COLO668 (cell line): Measurements from ENCODE around the gene DEK.
"Not testable (repeated sequence)": the region's sequence is repeated elsewhere in the genome, so short reads cannot be mapped to it uniquely, and the experiment has no call there.

Source experiments
- DNase-seq: peaks from one replicate; lab custom pipeline; 2025; ENCODE audit not compliant: unreplicated experiment; lab: John Stamatoyannopoulos, UW

DEK gene

DNA sequence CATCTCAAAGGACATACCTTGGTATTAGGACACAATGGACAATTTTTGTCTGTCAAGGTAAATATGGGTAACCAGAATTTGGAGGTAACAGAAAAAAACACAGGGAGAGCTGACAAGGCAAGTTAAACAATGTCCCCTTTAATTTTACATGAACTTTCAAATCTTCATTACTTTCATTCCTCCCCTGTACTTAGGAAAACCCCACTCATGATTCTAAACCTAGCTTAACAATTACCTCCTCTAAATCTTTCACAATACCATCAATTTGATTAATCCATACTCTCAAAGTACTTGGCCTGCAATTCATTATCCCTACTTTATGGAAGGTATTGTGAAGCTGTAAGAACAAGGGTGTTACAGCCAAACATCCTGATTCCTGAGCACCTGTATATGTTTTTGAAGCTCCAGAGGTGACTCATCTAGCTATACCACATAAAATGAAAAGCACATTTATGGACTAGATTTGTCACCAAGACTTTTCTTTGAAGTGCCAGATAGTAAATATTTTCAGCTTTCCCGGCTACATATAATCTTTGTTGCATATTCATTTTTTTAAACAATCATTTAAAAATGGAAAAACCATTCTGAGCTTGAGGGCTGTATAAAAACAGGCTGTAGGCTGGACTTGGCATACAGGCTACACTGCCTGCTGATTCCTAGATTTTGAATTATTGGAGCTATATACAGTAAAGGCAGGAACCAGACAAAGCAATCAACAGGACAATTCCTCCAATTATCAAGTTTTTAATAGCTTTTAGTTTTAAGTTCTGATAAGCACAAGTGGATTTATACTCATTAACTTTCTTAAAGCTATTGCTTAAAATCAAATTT, 22.9 kb downstream of the DEK start:
- DNase-seq: no peak

DNA sequence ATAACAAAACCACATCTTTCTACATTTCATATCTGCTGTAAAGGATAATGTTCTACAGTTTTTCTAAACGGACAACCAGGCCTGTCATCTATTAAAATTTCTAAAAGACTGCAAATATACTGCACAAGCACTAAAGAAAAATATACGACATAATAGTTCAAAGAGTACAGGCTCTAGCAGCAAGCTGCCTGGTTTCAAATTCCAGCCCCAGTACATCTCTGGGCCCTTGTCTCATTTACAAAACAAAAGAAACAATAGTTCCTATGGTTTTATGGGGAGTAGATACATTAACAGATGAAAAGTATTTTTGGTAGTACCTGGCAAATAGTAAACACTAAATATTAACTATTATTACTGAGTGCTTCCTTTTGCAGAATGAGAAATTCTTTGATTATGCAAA, 24.1 kb downstream of the DEK start:
- DNase-seq: no peak

DNA sequence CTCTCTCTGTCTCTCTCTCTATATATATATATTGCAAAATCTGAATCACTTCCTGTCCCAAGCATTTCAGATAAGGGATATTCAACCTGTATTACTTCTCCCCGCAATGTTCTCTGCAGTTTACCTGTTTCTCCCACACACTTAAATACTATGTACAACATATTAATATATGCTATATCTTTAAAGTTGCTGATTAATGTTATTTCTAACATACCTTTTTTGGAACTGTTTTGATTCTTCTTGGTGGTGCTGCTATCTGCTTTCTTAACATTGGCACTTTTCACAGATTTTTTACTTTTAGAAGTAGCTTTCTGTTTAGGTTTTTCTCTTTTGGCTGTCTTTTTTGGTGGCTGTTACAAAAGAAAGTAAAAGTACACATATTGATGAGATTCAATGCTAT, 27.2 kb downstream of the DEK start:
- no peak for DNase-seq

DNA sequence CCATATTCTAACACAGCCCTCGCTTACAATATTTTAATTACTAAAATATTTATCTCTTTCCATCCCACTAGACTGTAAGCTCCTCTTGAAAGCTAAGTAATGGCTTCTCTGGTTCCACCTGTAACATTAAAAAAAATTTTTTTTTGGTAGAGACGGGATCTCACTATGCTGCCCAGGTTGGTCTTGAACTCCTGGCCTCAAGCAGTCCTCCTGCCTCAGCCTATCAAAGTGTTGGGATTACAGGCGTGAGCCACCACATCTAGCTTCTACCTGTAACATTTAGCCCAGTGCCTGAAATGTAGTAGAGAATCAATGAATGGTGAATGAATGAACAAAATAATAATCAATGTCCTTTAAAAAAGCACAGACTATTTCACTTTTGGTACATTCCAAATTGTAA, 28.8 kb downstream of the DEK start:
- no peak for DNase-seq

DNA sequence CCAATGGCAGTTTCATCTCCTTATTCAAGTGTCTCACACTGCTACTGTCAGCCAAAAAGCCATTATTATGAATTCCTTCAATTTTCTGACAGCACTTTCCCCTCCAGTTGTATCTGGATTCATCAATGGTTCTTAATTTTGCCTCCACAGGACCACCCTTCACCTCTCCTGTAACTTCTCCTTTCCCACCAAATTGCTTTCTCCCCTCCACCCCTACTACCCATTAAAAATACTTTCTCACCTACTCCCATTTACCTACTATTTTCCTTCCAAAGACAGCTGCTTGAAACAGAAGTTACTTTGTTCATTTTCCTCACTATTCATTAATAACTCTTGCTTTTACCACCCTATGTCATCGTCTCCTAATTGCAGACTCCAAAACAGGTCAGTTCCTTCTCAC, 29.8 kb downstream of the DEK start:
- DNase-seq: no peak

DNA sequence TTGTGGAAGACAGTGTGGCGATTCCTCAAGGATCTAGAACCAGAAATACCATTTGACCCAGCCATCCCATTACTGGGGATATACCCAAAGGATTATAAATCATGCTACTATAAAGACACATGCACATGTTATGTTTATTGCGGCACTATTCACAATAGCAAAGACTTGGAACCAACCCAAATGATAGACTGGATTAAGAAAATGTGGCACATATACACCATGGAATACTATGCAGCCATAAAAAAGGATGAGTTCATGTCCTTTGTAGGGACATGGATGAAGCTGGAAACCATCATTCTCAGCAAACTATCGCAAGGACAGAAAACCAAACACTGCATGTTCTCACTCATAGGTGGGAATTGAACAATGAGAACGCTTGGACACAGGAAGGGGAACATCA, 30.6 kb downstream of the DEK start:
- not testable (repeated sequence) for DNase-seq

DNA sequence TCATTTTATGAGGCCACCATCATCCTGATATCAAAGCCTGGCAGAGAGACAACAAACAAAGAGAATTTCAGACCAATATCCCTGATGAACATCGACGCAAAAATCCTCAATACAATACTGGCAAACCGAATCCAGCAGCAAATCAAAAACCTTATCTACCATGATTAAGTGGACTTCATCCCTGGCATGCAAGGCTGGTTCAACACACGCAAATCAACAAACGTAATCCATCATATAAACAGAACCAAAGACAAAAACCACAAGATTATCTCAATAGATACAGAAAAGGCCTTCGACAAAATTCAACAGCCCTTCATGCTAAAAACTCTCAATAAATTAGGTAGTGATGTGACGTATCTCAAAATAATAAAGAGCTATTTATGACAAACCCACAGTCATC, 32.5 kb downstream of the DEK start:
- DNase-seq: not testable (repeated sequence)

DNA sequence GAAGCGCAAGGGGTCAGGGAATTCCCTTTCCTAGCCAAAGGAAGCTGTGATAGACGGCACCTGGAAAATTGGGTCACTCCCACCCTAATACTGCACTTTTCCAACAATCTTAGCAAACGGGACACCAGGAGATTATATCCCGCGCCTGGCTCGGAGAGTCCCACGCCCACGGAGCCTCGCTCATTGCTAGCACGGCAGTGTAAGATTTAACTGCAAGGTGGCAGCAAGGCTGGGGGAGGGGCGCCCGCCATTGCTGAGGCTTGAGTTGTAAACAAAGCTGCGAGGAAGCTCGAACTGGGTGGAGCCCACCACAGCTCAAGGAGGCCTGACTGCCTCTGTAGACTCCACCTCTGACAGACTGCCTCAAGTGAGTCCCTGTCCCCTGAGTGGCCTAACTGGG, 35.7 kb downstream of the DEK start:
- DNase-seq: not testable (repeated sequence)

DNA sequence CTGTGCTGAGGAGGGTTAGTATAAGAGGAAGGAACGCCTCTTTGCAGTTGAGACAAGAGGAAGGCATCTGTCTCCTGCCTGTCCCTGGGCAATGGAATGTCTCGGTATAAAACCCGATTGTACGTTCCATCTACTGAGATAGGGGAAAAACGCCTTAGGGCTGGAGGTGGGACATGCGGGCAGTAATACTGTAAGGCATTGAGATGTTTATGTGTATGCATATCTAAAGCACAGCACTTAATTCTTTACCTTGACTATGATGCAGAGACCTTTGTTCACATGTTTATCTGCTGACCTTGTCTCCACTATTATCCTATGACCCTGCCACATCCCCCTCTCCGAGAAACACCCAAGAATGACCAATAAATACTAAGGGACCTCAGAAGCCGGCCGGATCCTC, 37.2 kb downstream of the DEK start:
- not testable (repeated sequence) for DNase-seq

DNA sequence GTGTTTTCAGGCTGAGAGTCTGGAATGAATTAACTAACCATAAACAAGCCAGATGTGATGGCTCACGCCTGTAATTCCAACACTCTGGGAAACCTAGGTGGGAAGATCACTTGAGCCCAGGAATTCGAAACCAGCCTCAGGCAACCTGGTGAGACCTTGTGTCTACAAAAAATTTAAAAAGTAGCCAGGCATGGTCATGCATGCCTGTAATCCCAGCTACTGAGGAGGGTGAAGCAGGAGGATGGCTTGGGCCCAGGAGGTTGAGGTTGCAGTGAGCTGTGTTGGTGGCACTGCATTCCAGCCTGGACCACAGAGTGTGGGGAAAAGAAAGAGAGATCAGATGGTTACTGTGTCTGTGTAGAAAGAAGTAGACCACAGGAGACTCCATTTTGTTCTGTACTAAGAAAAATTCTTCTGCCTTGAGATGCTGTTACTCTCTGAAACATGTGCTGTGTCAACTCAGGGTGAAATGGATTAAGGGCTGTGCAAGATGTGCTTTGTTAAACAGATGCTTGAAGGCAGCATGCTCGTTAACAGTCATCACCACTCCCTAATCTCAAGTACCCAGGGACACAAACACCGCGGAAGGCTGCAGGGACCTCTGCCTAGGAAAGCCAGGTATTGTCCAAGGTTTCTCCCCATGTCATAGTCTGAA, 37.8 kb downstream of the DEK start:
- not testable (repeated sequence) for DNase-seq

DNA sequence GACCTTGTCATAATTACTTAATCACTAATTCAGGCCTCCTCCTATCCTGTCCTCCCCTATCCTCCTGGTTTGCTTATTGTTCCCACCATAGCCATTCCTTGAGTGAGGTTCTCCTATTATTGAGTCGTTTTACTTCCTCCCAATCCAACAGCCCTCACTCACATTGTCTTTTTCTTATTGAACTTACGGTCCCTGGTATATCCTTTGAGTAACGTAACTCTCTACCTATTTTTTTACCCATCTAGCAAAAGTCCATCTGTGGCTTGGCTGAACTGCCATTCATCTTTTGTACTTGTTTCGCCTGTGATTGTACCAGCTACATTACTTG, 43.1 kb downstream of the DEK start:
- DNase-seq: no peak

DNA sequence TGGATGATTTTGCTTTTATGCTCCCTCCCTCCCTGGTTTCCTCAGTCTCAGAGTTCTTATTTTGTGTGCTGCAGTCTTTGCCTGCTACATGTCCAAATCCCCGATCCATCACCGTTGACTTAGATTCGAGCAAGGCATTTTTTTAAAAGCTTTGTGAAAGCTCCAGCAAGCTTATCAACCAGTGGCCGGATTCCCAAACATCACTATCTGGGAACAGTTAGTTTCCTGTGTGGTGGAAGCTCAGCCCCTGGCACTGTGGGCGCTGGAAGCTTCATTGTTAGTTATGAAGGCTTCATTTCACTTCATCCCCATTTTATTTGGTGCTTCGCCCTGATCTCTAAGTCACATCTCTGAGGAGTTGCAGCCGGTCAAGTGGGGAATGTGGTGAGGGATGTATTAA, 44.7 kb downstream of the DEK start:
- DNase-seq: no peak

DNA sequence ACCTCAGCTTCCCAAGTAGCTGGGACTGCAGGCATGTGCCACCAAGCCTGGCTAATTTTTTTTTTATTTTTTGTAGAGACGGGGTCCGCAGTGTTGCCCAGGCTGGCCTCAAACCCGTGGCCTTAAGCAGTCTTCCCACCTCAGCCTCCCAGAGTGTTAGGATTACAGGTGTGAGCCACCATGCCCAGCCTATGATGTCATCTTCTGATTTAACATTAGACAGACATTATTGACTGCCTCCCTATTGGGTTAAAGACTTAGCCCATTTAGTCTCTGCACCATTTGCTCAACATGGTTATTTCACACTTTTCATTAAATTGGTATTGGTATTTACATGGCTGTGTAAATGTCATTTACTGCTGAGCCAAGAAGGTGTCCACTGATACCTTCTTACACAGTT, 46.1 kb downstream of the DEK start:
- no peak for DNase-seq

DNA sequence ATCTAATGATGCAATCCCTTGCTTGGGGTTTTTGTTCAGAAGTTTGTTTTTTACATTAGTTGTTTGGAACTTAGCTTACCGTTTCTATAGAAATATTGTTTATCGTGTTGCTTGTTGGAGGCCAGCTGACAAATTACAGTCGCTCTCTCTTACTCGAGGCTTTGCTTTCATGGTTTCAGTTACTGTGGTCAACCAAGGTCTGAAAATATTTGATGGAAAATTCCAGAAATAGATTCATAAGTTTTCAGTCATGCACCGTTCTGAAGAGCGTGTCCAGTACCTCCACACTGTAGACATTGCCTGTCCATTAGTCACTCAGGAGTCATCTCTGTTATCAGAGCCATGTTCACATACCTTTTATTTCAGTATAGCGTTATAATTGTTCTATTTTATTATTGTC, 47.9 kb downstream of the DEK start:
- no peak for DNase-seq

DNA sequence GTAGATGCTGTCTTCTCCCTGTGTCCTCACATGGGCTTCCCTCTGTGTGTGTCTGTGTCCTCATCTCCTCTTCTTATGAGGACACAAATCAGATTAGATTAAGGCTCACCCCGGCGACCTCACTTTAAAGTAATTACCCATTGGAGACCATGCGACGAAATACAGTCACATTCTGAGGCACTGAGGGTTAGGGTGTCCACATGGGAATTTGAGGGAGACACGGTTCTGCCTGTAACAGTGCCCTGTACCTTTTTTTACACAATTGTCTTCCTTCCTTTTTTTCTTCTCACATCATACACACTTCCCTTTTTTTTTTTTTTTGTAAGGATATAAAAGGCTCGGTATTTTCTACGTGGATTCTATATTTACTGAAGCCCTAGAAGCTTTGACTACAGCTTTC, 48.9 kb downstream of the DEK start:
- no peak for DNase-seq

DNA sequence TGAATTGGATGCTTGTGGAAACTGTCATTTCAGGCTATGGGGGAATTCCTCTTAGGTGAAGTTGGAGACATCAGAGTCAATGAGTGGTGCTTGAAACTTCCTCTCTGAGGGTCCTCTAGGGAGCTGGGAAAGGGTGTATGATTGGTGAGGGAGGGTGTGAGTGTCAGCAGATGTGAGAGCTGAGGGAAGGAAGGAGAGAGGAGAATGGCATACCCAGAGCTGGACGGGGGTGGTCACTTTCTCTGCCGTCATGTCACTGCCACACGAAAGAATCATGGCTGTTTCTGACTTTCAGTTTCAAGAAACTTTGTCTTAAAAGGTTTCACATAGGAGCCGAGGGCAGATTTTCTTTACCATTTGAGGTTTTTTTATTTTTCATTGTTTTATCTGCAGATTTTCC, 50.3 kb downstream of the DEK start:
- DNase-seq: no peak

DNA sequence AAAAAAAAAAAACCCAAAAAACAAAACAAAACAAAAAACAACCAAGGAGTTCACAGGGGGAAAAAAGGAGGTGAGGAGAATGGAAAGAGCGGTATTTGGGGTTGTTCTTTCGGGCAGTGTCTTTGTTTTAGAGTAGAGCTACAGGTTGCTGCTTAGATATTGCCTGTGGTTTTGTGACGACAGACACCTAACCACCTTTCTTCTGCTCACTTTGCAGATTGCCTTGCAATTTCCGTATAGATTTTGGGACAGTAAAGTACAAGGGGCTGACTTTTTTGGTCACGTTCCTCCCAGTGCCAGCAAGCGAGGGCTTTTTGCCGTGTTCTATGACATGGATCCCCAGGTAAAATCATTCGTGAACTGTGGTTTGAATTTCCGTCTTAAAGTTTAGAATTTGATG, 50.9 kb downstream of the DEK start:
- DNase-seq: no peak

DNA sequence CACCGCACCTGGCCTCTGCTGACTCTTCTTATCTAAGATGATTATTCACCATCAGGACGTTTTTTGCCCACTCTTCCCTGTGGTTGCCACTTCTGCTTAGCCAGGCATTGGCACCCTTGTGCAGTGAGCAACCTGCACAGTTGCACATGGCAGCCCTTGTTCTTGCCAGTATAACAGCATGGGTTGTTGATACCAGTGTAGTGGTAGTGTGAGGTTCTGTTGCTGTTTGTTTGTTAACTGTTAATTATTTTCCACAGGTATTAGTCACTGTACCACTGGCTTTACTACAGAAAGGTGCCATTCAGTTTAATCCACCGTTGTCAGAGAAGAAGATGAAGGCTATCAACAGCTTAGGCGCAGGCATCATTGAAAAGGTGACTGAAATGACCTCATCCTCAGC, 52.1 kb downstream of the DEK start:
- no peak for DNase-seq

DNA sequence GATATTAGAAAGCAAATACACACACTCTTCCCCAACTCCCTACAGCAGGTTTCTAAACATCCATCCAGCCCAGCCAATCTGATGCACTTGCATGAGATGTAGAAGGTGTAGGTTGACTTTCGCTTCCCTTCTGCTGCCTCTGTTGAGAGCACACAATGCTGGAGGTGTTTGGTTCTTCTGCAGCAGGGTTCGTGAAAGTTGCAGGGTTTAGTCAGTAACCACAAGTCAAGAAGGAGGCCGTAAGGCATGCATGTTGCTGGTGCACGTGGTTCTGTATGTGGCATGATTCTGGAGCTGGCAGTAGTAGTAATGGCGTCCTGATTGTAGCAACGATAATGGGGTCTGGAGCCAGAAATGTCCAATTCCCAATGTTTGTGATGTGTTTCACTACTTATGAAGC, 53.0 kb downstream of the DEK start:
- DNase-seq: no peak

DNA sequence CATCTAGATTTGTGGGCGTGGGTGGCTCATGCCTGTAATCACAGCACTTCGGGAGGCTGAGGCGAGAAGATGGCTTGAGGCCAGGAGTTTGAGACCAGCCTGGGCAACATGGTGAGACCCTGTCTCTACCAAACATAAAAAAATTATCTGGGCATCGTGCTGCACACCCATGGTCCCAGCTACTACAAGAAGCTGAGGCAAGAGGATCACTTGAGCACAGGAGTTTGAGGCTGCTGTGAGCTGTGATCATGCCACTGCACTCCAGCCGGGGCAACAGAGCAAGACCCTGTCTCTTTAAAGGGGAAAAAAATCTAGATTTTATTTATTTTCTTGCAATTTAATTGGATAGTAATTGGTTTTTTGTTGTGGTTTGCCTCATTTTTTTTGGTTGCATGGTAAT, 53.6 kb downstream of the DEK start:
- no peak for DNase-seq

DNA sequence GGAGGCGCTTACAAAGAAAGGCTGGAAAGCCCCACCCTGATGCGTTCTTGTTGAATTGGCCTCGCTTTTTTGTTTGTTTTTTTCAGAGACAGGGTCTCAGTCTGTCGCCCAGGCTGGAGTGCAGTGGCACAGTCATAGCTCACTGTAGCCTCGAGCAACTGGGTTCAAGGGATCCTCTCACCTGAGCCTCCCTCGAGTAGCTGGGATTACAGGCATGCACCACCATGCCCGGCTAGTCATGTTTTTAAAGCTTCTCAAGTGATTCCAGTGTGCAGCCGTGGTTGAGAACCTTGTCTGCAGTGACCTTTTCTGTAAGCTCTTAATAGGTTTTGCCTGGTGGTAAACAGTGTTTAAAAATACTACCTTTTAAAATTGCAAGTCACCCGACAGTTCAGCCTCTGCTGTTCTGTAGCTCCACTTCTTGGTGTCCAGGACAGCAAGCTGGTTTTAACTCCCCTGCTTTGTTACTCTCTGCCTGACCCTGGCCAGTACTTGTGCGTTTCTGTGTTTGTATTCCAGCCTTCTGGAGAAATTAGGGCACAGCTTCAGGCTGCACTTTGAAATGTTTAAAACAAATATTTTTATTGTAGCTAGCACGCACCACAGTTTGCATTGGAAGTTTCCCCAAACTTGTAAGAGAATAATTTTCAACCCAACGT, 54.7 kb downstream of the DEK start:
- DNase-seq: no peak

DNA sequence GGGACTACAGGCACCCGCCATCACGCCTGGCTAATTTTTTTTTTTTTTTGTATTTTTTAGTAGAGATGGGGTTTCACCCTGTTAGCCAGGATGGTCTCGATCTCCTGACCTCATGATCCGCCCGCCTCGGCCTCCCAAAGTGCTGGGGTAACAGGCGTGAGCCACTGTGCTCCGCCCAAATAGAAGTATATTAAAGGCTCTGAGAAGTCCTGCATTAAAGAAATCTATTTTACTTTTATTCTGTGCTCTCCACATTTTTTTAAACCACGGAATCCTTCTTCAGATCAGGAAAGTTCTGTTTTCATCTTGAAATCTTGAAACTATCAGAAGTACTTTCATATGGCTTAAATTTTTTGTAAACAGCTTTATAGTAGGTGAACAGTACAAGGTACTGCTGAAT, 55.6 kb downstream of the DEK start:
- DNase-seq: not testable (repeated sequence)
